Esophagus squamous epithelium (tissue), 4 donors: ENCODE results near the gene KIF6.

Source experiments
- POLR2A ChIP-seq, 4 donors: fragments of 450-650 bp; IDR thresholded peaks; one replicate each; pipeline ENCODE4 v1.6.1; 2017; ENCODE audit warnings: antibody characterized with exemption in 4 of 4, mild to moderate bottlenecking in 4 of 4, moderate library complexity in 3 of 4
- TF ChIP-seq, protein P1 (sequence below), 6 experiments: fragments of 450-650 bp in 4 of 6; fragments of 200-600 bp in 2 of 6; sonication (generic) in 2 of 6; IDR thresholded peaks; one replicate each; pipeline ENCODE4 v1.5.1; 2016 to 2019; ENCODE audit warnings: antibody characterized with exemption in 6 of 6, mild to moderate bottlenecking in 4 of 6, moderate library complexity in 4 of 6

DNA sequence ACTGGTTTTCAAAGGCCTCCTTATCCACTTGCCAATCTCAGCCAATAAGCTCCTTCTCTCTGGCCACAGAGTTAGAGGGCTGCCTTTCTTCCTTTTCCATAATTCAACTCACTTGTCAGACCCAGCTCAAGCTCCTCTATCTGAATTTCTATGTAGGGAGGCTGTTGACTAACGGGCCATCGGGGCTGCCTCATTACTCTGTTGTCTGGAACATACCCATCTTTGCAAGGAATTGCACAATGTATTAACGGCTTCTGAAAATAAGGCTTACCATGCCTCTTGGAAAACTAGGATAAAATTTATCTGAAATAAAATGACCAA, 28.5 kb upstream of the KIF6 start:
- TF ChIP-seq, protein P1, sequence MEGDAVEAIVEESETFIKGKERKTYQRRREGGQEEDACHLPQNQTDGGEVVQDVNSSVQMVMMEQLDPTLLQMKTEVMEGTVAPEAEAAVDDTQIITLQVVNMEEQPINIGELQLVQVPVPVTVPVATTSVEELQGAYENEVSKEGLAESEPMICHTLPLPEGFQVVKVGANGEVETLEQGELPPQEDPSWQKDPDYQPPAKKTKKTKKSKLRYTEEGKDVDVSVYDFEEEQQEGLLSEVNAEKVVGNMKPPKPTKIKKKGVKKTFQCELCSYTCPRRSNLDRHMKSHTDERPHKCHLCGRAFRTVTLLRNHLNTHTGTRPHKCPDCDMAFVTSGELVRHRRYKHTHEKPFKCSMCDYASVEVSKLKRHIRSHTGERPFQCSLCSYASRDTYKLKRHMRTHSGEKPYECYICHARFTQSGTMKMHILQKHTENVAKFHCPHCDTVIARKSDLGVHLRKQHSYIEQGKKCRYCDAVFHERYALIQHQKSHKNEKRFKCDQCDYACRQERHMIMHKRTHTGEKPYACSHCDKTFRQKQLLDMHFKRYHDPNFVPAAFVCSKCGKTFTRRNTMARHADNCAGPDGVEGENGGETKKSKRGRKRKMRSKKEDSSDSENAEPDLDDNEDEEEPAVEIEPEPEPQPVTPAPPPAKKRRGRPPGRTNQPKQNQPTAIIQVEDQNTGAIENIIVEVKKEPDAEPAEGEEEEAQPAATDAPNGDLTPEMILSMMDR (IDR thresholded peaks at IDR 0.05), result no peak
- no peak for TF ChIP-seq POLR2A (IDR thresholded peaks at IDR 0.05)
